Thyroid gland (tissue), 4 donors: ENCODE results near the gene SCN3A. TPM values are rescaled to one million over a fixed set of nuclear protein-coding genes. Genes with fewer than 3 reads are reported as not detected.

Experiments
- DNase-seq, 2 donors: peaks; one replicate each; pipeline ENCODE4 v3.0.0-alpha.2; 2019
- H3K27ac ChIP-seq, 3 donors: fragments of 200-600 bp; sonication (generic); 1 replicate in 2 of 3; 2 replicates in 1 of 3; pipeline ENCODE4 v1.5.1; 2016 to 2019; ENCODE audit warnings: mild to moderate bottlenecking in 1 of 3, moderate library complexity in 1 of 3
- H3K27me3 ChIP-seq: fragments of 200-600 bp; sonication (generic); one replicate; pipeline ENCODE4 v1.5.1; 2019
- H3K36me3 ChIP-seq, 2 donors: fragments of 200-600 bp; sonication (generic); one replicate each; pipeline ENCODE4 v1.5.1; 2016 to 2019
- H3K4me1 ChIP-seq, 2 donors: fragments of 200-600 bp; sonication (generic); one replicate each; pipeline ENCODE4 v1.5.1; 2017 to 2019
- H3K4me3 ChIP-seq, 3 donors: fragments of 200-600 bp; sonication (generic); replicated peaks in 1 of 3; 1 replicate in 2 of 3; 2 replicates in 1 of 3; pipeline ENCODE4 v1.5.1; 2016; ENCODE audit warnings: mild to moderate bottlenecking in 1 of 3
- H3K9me3 ChIP-seq: fragments of 200-600 bp; sonication (generic); one replicate; pipeline ENCODE4 v1.5.1; 2017
- CTCF ChIP-seq, 6 experiments: fragments of 200-600 bp in 3 of 6; fragments of 450-650 bp in 3 of 6; sonication (generic) in 3 of 6; IDR thresholded peaks; one replicate each; pipeline ENCODE4 v1.5.1; 2016 to 2019; ENCODE audit warnings: antibody characterized with exemption in 6 of 6, mild to moderate bottlenecking in 2 of 6, inconsistent platforms in 1 of 6, moderate library complexity in 1 of 6
- POLR2A ChIP-seq, 2 donors: fragments of 450-650 bp; IDR thresholded peaks; one replicate each; pipeline ENCODE4 v1.6.1; 2017; ENCODE audit warnings: antibody characterized with exemption in 2 of 2, mild to moderate bottlenecking in 2 of 2, moderate library complexity in 1 of 2
- WGBS, 2 donors: methylation state at CpG; one replicate each; pipeline ENCODE4 v1.1.5; 2017; 5-methylcytosine and 5-hydroxymethylcytosine counted together
- intact Hi-C: fragments of 100-400 bp; cut with DNase I; formaldehyde crosslinking; loops from one replicate; pipeline ENCODE4 v1.15.1; 2023
- total RNA-seq, 4 donors: library from RNA; depleted of rRNA; stranded (reverse); fragments of >200 nt; gene quantifications; one replicate each; pipeline ENCODE4 v1.2.3, GENCODE V29; 2016

The SCN3A gene
- total RNA-seq, 4 donors from 2014 or later: 3.0 to 12.5 (median 4.1) TPM

- Histone ChIP-seq H3K36me3 (no peaks in the 10 kb centered on the region), H3K4me3 (no peak overlapping the region), H3K4me1 (no peaks in the 10 kb centered on the region), H3K27ac (no peak overlapping the region), H3K9me3 (no peaks in the 10 kb centered on the region), H3K27me3 (no peaks in the 10 kb centered on the region)
- TF ChIP-seq CTCF (IDR thresholded peaks at IDR 0.05) (no peak), POLR2A (IDR thresholded peaks at IDR 0.05) (no peak)
- intact Hi-C loops: no loop called here
- WGBS, 2 donors: 41 to 93% methylated on average over 2 of the region's 2 CpGs
- no peak for DNase-seq
Observed at GRCh38 chr2:165161510-165161909, 42.3 kb downstream of the SCN3A start.

GRCh38 chr2:165157160-165157559, 46.7 kb downstream of the SCN3A start:
- TF ChIP-seq CTCF (IDR thresholded peaks at IDR 0.05) (no peak), POLR2A (IDR thresholded peaks at IDR 0.05) (no peak)
- Histone ChIP-seq H3K36me3 (no peaks in the 10 kb centered on the region), H3K27me3 (no peaks in the 10 kb centered on the region), H3K27ac (no peak overlapping the region), H3K4me1 (no peaks in the 10 kb centered on the region), H3K9me3 (no peaks in the 10 kb centered on the region), H3K4me3 (no peak overlapping the region)
- 92 to 97% methylated on average over 4 of the region's 4 CpGs for WGBS, 2 donors
- no peak for DNase-seq
- intact Hi-C loops: no loop called here

- TF ChIP-seq CTCF (IDR thresholded peaks at IDR 0.05) (no peak), POLR2A (IDR thresholded peaks at IDR 0.05) (no peak)
- no peaks in the 10 kb centered on the region for H3K9me3 ChIP-seq
- no peak overlapping the region for H3K27ac ChIP-seq
- WGBS, 2 donors: 89 to 92% methylated on average over 2 of the region's 2 CpGs
- no peaks in the 10 kb centered on the region for H3K4me1 ChIP-seq
- H3K27me3 ChIP-seq: no peaks in the 10 kb centered on the region
- H3K4me3 ChIP-seq: no peak overlapping the region
- H3K36me3 ChIP-seq: no peaks in the 10 kb centered on the region
- intact Hi-C loops: no loop called here
- DNase-seq: no peak
Observed at GRCh38 chr2:165155152-165155551, 48.7 kb downstream of the SCN3A start.

- WGBS, 2 donors: 82 to 83% methylated on average over 5 of the region's 5 CpGs
- Histone ChIP-seq H3K4me1 (no peaks in the 10 kb centered on the region), H3K4me3 (no peak overlapping the region), H3K27me3 (no peaks in the 10 kb centered on the region), H3K9me3 (no peaks in the 10 kb centered on the region), H3K36me3 (no peaks in the 10 kb centered on the region), H3K27ac (peak overlapping the region in 1 of 3 donors; percentile 37)
- intact Hi-C loops: no loop called here
- no peak for DNase-seq
- no peak for TF ChIP-seq CTCF (IDR thresholded peaks at IDR 0.05)
- no peak for TF ChIP-seq POLR2A (IDR thresholded peaks at IDR 0.05)
Observed at GRCh38 chr2:165149439-165149838, 54.4 kb downstream of the SCN3A start.

- Histone ChIP-seq H3K9me3 (no peaks in the 10 kb centered on the region), H3K36me3 (no peaks in the 10 kb centered on the region), H3K4me1 (no peaks in the 10 kb centered on the region), H3K4me3 (no peak overlapping the region), H3K27me3 (no peaks in the 10 kb centered on the region), H3K27ac (no peak overlapping the region)
- TF ChIP-seq POLR2A (IDR thresholded peaks at IDR 0.05) (no peak), CTCF (IDR thresholded peaks at IDR 0.05) (no peak)
- WGBS, 2 donors: 43% methylated on average over 4 of the region's 4 CpGs
- DNase-seq: no peak
- intact Hi-C loops: no loop called here
Observed at GRCh38 chr2:165147186-165148045, 56.4 kb downstream of the SCN3A start.
